Measurements from ENCODE around the gene EXOC5. TPM values are rescaled to one million over a fixed set of nuclear protein-coding genes. Genes with fewer than 3 reads are reported as not detected.
"Not testable (repeated sequence)": the region's sequence is repeated elsewhere in the genome, so short reads cannot be mapped to it uniquely, and the experiment has no call there.

The EXOC5 gene
- total RNA-seq, 1 donor from 2014 or later: 63.6 TPM

DNA sequence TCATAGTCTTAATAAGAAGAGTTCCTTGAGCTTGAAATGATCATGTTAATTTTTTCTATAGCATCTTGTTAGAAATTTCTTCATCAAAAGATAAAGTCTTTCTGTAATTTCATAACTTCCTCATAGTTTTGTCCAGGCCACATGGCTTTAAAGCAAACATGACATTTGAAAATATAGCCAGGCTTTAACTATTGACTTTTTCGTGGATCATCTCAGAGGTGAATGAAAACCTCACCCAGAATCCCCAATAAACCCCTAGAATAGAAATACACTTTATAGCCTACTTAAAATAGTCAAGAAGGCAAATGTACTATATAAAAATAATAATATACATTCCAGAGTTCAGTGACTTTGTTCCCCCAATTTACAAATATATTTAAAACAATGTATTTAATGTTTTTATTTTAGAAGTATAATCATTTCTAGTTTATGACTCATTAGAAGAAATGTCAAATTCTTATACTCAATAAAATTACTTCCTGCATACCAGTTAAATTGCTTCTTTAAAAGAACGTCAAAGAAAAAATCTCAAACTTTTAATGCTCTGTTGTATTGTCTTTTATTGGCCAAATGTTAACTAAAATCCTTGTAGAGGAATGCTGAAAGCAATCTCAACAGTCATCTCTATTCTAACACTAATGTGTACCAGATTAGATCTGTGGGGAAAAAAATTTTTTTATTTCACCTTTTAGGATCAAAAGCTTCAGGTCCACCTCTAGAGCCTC is 21.6 kb downstream of the EXOC5 start:
- H3K27me3 Mint-ChIP-seq: no peaks in the 10 kb centered on the region
- H3K4me1 Mint-ChIP-seq (ENCODE audit: unreplicated experiment): no peaks in the 10 kb centered on the region
- no peak for DNase-seq (ENCODE audit: extremely low spot score, unreplicated experiment)
- no peak overlapping the region for H3K4me3 Mint-ChIP-seq
- no peak overlapping the region for H3K27ac Mint-ChIP-seq
- peaks cover 9% of the 10 kb centered on the region for H3K36me3 Mint-ChIP-seq
- no peak for TF ChIP-seq CTCF (conservative IDR thresholded peaks at IDR 0.05)
- H3K9me3 Mint-ChIP-seq: no peaks in the 10 kb centered on the region

- Mint-ChIP-seq H3K4me1 (ENCODE audit: unreplicated experiment) (no peaks in the 10 kb centered on the region), H3K4me3 (no peak overlapping the region), H3K9me3 (no peaks in the 10 kb centered on the region), H3K27ac (no peak overlapping the region), H3K27me3 (no peaks in the 10 kb centered on the region), H3K36me3 (peaks cover 14% of the 10 kb centered on the region)
- DNase-seq (ENCODE audit: extremely low spot score, unreplicated experiment): no peak
- no peak for TF ChIP-seq CTCF (conservative IDR thresholded peaks at IDR 0.05)
These were observed 22.8 kb downstream of the EXOC5 start for GRCh38 chr14:57245941-57246340.

- H3K4me1 Mint-ChIP-seq (ENCODE audit: unreplicated experiment): no peaks in the 10 kb centered on the region
- no peaks in the 10 kb centered on the region for H3K9me3 Mint-ChIP-seq
- H3K27me3 Mint-ChIP-seq: no peaks in the 10 kb centered on the region
- H3K27ac Mint-ChIP-seq: no peak overlapping the region
- DNase-seq (ENCODE audit: extremely low spot score, unreplicated experiment): no peak
- peaks cover 14% of the 10 kb centered on the region for H3K36me3 Mint-ChIP-seq
- H3K4me3 Mint-ChIP-seq: no peak overlapping the region
- no peak for TF ChIP-seq CTCF (conservative IDR thresholded peaks at IDR 0.05)
These were observed 24.6 kb downstream of the EXOC5 start for GRCh38 chr14:57244106-57244505.

DNA sequence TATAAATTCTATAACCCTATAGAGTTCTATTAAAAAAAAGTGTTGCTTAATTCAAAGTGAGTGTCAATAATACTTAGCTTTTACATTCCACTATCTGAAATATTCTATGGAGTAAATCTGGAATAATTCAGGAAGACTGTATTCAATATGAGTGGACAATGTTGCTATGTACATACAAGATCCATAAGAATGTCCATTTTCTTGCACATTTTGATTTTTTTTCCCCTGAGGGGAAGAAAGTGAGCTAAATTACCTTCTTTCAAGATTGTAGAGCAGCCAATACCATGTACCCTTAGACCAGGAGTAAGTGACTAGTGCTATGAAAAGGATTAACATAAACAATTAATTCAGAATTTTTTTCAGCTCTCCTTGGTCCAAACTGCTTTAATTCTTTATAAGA is 25.4 kb downstream of the EXOC5 start:
- DNase-seq (ENCODE audit: extremely low spot score, unreplicated experiment): no peak
- peaks cover 14% of the 10 kb centered on the region for H3K36me3 Mint-ChIP-seq
- H3K9me3 Mint-ChIP-seq: no peaks in the 10 kb centered on the region
- no peaks in the 10 kb centered on the region for H3K27me3 Mint-ChIP-seq
- no peaks in the 10 kb centered on the region for H3K4me1 Mint-ChIP-seq (ENCODE audit: unreplicated experiment)
- no peak overlapping the region for H3K4me3 Mint-ChIP-seq
- TF ChIP-seq CTCF (conservative IDR thresholded peaks at IDR 0.05): no peak
- no peak overlapping the region for H3K27ac Mint-ChIP-seq

DNA sequence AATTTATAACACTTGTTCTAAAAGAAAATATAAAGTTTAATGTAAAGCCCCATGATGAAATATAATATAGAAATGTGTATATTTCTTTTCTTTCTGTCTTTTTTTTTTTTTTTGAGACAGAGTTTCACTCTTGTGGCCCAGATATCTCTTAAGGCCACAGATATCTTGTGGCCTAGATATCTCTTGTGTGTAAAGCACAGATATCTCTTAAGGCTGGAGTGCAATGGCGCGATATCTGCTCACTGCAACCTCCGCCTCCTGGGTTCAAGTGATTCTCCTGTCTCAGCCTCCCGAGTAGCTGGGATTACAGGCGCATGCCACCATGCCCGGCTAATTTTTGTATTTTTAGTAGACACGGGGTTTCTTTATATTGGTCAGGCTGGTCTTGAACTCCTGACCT is 28.6 kb downstream of the EXOC5 start:
- H3K36me3 Mint-ChIP-seq: peaks cover 11% of the 10 kb centered on the region
- DNase-seq (ENCODE audit: extremely low spot score, unreplicated experiment); H3K9me3 Mint-ChIP-seq; H3K4me3 Mint-ChIP-seq; H3K27me3 Mint-ChIP-seq; H3K4me1 Mint-ChIP-seq (ENCODE audit: unreplicated experiment); H3K27ac Mint-ChIP-seq: not testable (repeated sequence)

- peaks cover 33% of the 10 kb centered on the region for H3K36me3 Mint-ChIP-seq
- no peaks in the 10 kb centered on the region for H3K27me3 Mint-ChIP-seq
- DNase-seq (ENCODE audit: extremely low spot score, unreplicated experiment): no peak
- no peak overlapping the region for H3K4me3 Mint-ChIP-seq
- no peak overlapping the region for H3K27ac Mint-ChIP-seq
- H3K9me3 Mint-ChIP-seq: no peaks in the 10 kb centered on the region
- no peaks in the 10 kb centered on the region for H3K4me1 Mint-ChIP-seq (ENCODE audit: unreplicated experiment)
- TF ChIP-seq CTCF (conservative IDR thresholded peaks at IDR 0.05): no peak
These were observed 36.7 kb downstream of the EXOC5 start for GRCh38 chr14:57232006-57232405.

DNA sequence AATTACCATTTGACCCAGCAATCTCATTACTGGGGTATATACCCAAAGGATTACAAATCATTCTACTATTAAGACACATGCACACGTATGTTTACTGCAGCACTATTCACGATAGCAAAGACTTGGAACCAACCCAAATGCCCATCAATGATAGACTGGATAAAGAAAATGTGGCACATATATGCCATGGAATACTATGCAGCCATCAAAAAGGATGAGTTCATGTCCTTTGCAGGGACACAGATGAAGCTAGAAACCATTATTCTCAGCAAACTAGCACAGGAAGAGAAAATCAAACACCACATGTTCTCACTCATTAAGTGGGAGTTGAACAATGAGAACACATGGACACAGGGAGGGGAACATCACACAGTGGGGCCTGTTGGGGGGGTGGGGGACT is 40.4 kb downstream of the EXOC5 start:
- not testable (repeated sequence) for DNase-seq (ENCODE audit: extremely low spot score, unreplicated experiment); H3K9me3 Mint-ChIP-seq; H3K4me1 Mint-ChIP-seq (ENCODE audit: unreplicated experiment); H3K27ac Mint-ChIP-seq; H3K27me3 Mint-ChIP-seq; H3K4me3 Mint-ChIP-seq
- peaks cover 39% of the 10 kb centered on the region for H3K36me3 Mint-ChIP-seq
